Liver (tissue), 9 donors: ENCODE data around the gene PREB. TPM values are rescaled to one million over a fixed set of nuclear protein-coding genes. Genes with fewer than 3 reads are reported as not detected.
A peak's percentile ranks its signal among the peaks of the same experiment; 100 is the strongest.

Experiments used
- DNase-seq: peaks from one replicate; pipeline ENCODE4 v3.0.0-alpha.2; 2017; ENCODE audit warnings: low spot score
- H3K27ac ChIP-seq, 2 donors: one replicate each; pipeline ENCODE4 v1.7.0; 2013; ENCODE audit warnings: inconsistent platforms in 2 of 2, low read length in 2 of 2, control low read depth in 1 of 2, low read depth in 1 of 2, mild to moderate bottlenecking in 1 of 2
- H3K27me3 ChIP-seq, 4 donors: one replicate each; pipeline versions ENCODE4 v1.6.1 to v1.7.0; 2013; ENCODE audit warnings: low read length in 3 of 4, inconsistent platforms in 1 of 4, mild to moderate bottlenecking in 1 of 4, moderate library complexity in 1 of 4; ENCODE audit not compliant: control insufficient read depth in 4 of 4, insufficient read depth in 4 of 4
- H3K36me3 ChIP-seq, 4 donors: one replicate each; pipeline versions ENCODE4 v1.6.1 to v1.7.0; 2013; ENCODE audit warnings: low read length in 3 of 4, mild to moderate bottlenecking in 3 of 4, low read depth in 1 of 4, moderate library complexity in 1 of 4; ENCODE audit not compliant: control insufficient read depth in 4 of 4, insufficient read depth in 3 of 4
- H3K4me1 ChIP-seq, 4 donors: one replicate each; pipeline versions ENCODE4 v1.6.1 to v1.7.0; 2013; ENCODE audit warnings: low read length in 3 of 4, mild to moderate bottlenecking in 3 of 4, moderate library complexity in 1 of 4; ENCODE audit not compliant: control insufficient read depth in 4 of 4, insufficient read depth in 4 of 4
- H3K4me3 ChIP-seq, 3 donors: one replicate each; pipeline versions ENCODE4 v1.6.1 to v1.7.0; 2013; ENCODE audit warnings: low read length in 3 of 3, control low read depth in 1 of 3, low read depth in 1 of 3, mild to moderate bottlenecking in 1 of 3
- H3K9ac ChIP-seq, 2 donors: one replicate each; pipeline ENCODE4 v1.7.0; 2013; ENCODE audit warnings: low read length in 2 of 2, mild to moderate bottlenecking in 2 of 2, moderate library complexity in 2 of 2, control low read depth in 1 of 2, low read depth in 1 of 2
- H3K9me3 ChIP-seq, 4 donors: one replicate each; pipeline versions ENCODE4 v1.6.1 to v1.7.0; 2013; ENCODE audit warnings: low read length in 3 of 4; ENCODE audit not compliant: control insufficient read depth in 4 of 4
- EGR1 ChIP-seq, 2 donors: IDR thresholded peaks; 2 replicates each; pipeline ENCODE4 v1.6.1; 2016 to 2018; ENCODE audit warnings: antibody characterized with exemption in 2 of 2, low read depth in 2 of 2
- FOXA1 ChIP-seq: IDR thresholded peaks from 2 replicates; pipeline ENCODE4 v1.6.1; 2016; ENCODE audit warnings: antibody characterized with exemption
- FOXA2 ChIP-seq: IDR thresholded peaks from 2 replicates; pipeline ENCODE4 v1.6.1; 2016; ENCODE audit warnings: antibody characterized with exemption
- GABPA ChIP-seq, 2 donors: IDR thresholded peaks in 1 of 2; conservative IDR thresholded peaks in 1 of 2; 2 replicates each; pipeline ENCODE4 v1.6.1; 2016; ENCODE audit warnings: antibody characterized with exemption in 2 of 2, mild to moderate bottlenecking in 1 of 2, moderate library complexity in 1 of 2
- HNF4A ChIP-seq, 2 donors: conservative IDR thresholded peaks; 2 replicates each; pipeline ENCODE4 v1.6.1; 2016; ENCODE audit warnings: antibody characterized with exemption in 2 of 2, mild to moderate bottlenecking in 2 of 2
- HNF4G ChIP-seq: IDR thresholded peaks from 2 replicates; pipeline ENCODE4 v1.6.1; 2016; ENCODE audit warnings: antibody characterized with exemption
- JUND ChIP-seq, 2 donors: IDR thresholded peaks; 2 replicates each; pipeline ENCODE4 v1.6.1; 2016; ENCODE audit warnings: antibody characterized with exemption in 2 of 2
- NR2F2 ChIP-seq: IDR thresholded peaks from 2 replicates; pipeline ENCODE4 v1.6.1; 2016; ENCODE audit warnings: antibody characterized with exemption
- RAD21 ChIP-seq, 2 donors: IDR thresholded peaks; 2 replicates each; pipeline ENCODE4 v1.6.1; 2016; ENCODE audit warnings: antibody characterized with exemption in 2 of 2, mild to moderate bottlenecking in 2 of 2
- RXRA ChIP-seq, 2 donors: IDR thresholded peaks; 2 replicates each; pipeline ENCODE4 v1.6.1; 2017 to 2018; ENCODE audit warnings: antibody characterized with exemption in 2 of 2, mild to moderate bottlenecking in 1 of 2
- SP1 ChIP-seq: IDR thresholded peaks from 2 replicates; pipeline ENCODE4 v1.6.1; 2018; ENCODE audit warnings: antibody characterized with exemption, mild to moderate bottlenecking
- TAF1 ChIP-seq: conservative IDR thresholded peaks from 2 replicates; pipeline ENCODE4 v1.6.1; 2016; ENCODE audit warnings: antibody characterized with exemption, mild to moderate bottlenecking
- YY1 ChIP-seq: IDR thresholded peaks from 2 replicates; pipeline ENCODE4 v1.6.1; 2016; ENCODE audit warnings: antibody characterized with exemption, mild to moderate bottlenecking
- WGBS: extraction: QIAGEN DNeasy Blood & Tissue Kit; methylation state at CpG from one replicate; pipeline ENCODE4 v1.1.7; 2013; 5-methylcytosine and 5-hydroxymethylcytosine counted together
- polyA plus RNA-seq, 2 donors: library from polyadenylated mRNA; stranded (reverse) in 1 of 2; unstranded in 1 of 2; fragments of 200-250 nt in 1 of 2; fragments of >200 nt in 1 of 2; fragmentation: Nextera tagmentation in 1 of 2; extraction: Ambion mirVana in 1 of 2; gene quantifications; one replicate each; pipeline versions ENCODE4 v1.2.1 to v1.2.3, GENCODE V29; 2013 to 2015
- total RNA-seq, 2 donors: library from RNA; depleted of rRNA; stranded (reverse); fragments of >200 nt; gene quantifications; one replicate each; pipeline ENCODE4 v1.2.3, GENCODE V29; 2014
- TF ChIP-seq, protein P1 (sequence below): IDR thresholded peaks from 2 replicates; pipeline ENCODE4 v1.6.1; 2016; ENCODE audit warnings: antibody characterized with exemption
- TF ChIP-seq, protein P2 (sequence below): IDR thresholded peaks from 2 replicates; pipeline ENCODE4 v1.6.1; 2016; ENCODE audit warnings: antibody characterized with exemption
- TF ChIP-seq, protein P3 (sequence below): IDR thresholded peaks from 2 replicates; pipeline ENCODE4 v1.6.1; 2016; ENCODE audit warnings: antibody characterized with exemption
- TF ChIP-seq, protein P4 (sequence below): fragments of 150-350 bp; IDR thresholded peaks from 2 replicates; pipeline ENCODE4 v1.5.1; 2017; ENCODE audit warnings: improper control_type of control experiment, low read depth, low read length; ENCODE audit not compliant: missing input control
- TF ChIP-seq, protein P5 (sequence below): IDR thresholded peaks from 2 replicates; pipeline ENCODE4 v1.6.1; 2016; ENCODE audit warnings: antibody characterized with exemption, mild to moderate bottlenecking
- donor health status: healthy.
- donor health status: healthy.
- donor health status: healthy.
- donor health status: healthy.
- donor health status: healthy.

PREB gene
- total and polyA plus RNA-seq, 4 donors: 21.5 to 98.4 (median 60.9) TPM

DNA sequence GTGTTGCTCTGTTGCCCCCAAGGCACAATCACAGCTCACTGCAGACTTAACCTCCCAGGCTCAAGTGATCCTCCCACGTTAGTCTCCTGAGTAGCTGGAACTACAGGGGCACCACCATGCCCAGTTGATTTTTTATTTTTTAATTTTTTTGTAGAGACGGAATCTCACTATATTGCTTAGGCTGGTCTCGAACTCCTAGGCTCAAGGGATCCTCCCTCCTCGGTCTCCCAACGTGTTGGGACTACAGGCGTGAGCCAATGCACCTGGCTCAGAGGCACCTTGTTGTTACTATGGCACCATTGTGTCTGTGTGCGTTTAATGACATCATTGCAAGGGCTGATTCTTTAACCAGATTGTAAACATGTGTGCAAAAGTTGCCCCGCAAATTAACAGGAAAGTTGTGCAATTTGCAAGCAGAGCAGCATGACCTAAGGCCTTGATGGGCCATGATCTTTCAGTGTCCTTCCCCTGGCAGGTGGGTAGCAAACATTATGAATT is 37.0 kb upstream of the PREB start (continued):
- TF ChIP-seq, protein P1, sequence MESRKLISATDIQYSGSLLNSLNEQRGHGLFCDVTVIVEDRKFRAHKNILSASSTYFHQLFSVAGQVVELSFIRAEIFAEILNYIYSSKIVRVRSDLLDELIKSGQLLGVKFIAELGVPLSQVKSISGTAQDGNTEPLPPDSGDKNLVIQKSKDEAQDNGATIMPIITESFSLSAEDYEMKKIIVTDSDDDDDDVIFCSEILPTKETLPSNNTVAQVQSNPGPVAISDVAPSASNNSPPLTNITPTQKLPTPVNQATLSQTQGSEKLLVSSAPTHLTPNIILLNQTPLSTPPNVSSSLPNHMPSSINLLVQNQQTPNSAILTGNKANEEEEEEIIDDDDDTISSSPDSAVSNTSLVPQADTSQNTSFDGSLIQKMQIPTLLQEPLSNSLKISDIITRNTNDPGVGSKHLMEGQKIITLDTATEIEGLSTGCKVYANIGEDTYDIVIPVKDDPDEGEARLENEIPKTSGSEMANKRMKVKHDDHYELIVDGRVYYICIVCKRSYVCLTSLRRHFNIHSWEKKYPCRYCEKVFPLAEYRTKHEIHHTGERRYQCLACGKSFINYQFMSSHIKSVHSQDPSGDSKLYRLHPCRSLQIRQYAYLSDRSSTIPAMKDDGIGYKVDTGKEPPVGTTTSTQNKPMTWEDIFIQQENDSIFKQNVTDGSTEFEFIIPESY: peak; percentile 71
- TF ChIP-seq RXRA (IDR thresholded peaks at IDR 0.05) (peak; percentile 65 to 92), EGR1 (IDR thresholded peaks at IDR 0.05; ENCODE audit: low read depth in 2 of 2) (peak in 1 of 2 donors; percentile 38)
- TF ChIP-seq, protein P2, sequence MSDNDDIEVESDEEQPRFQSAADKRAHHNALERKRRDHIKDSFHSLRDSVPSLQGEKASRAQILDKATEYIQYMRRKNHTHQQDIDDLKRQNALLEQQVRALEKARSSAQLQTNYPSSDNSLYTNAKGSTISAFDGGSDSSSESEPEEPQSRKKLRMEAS: peak; percentile 82
- TF ChIP-seq, protein P3, sequence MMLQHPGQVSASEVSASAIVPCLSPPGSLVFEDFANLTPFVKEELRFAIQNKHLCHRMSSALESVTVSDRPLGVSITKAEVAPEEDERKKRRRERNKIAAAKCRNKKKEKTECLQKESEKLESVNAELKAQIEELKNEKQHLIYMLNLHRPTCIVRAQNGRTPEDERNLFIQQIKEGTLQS: peak; percentile 47

DNA sequence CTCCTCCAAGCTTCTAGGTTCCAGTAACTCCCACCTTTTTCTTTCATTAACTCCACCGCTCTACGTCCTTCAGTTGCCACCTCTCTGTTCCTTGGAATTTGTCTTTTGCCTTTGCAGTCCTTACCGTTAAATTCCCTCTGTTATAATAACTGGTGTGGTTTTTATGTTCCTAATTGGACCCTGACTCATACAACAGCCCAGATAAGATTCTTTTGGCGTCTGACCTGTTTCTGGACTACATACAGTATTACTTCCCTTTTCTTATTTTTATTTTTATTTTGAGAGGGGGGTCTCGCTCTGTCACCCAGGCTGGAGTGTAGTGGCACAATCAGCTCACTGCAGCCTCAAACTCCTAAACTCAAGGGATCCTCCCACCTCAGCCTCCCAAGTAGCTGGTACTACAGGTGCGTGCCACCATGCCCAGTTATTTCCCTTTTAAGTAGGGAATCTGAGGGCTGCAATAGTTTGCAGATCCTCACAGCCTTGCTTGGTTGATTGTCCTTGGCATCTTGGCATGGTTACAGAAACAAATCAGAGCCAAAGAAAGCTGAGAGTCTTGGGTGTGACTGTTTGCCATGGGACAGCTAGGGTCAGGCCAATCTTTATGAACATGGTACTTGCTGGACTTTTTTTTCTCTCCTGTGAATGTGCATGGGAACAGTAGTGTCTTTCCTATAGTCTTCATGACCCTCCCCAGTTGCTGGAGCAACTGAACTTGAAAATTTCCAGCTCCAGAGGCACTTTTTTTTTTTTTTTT is 36.3 kb upstream of the PREB start:
- Histone ChIP-seq H3K9ac (no peak overlapping the region), H3K36me3 (no peaks in the 10 kb centered on the region), H3K4me3 (no peak overlapping the region), H3K9me3 (no peaks in the 10 kb centered on the region), H3K27me3 (no peaks in the 10 kb centered on the region), H3K4me1 (peaks cover 0 to 13% (median 6%) of the 10 kb centered on the region in 4 donors), H3K27ac (peak overlapping the region; percentile 49 to 51)
- WGBS: 81% methylated on average over 6 of the region's 6 CpGs
- DNase-seq: no peak
- TF ChIP-seq RXRA (IDR thresholded peaks at IDR 0.05): no peak
- TF ChIP-seq FOXA2: no peak
- TF ChIP-seq GABPA (IDR thresholded peaks at IDR 0.05 in 1 of 2, conservative IDR thresholded peaks at IDR 0.05 in 1 of 2): no peak
- TF ChIP-seq SP1: no peak
- no peak for TF ChIP-seq EGR1 (IDR thresholded peaks at IDR 0.05; ENCODE audit: low read depth in 2 of 2)
- no peak for TF ChIP-seq FOXA1
- TF ChIP-seq RAD21 (IDR thresholded peaks at IDR 0.05): no peak
- TF ChIP-seq, protein P4, sequence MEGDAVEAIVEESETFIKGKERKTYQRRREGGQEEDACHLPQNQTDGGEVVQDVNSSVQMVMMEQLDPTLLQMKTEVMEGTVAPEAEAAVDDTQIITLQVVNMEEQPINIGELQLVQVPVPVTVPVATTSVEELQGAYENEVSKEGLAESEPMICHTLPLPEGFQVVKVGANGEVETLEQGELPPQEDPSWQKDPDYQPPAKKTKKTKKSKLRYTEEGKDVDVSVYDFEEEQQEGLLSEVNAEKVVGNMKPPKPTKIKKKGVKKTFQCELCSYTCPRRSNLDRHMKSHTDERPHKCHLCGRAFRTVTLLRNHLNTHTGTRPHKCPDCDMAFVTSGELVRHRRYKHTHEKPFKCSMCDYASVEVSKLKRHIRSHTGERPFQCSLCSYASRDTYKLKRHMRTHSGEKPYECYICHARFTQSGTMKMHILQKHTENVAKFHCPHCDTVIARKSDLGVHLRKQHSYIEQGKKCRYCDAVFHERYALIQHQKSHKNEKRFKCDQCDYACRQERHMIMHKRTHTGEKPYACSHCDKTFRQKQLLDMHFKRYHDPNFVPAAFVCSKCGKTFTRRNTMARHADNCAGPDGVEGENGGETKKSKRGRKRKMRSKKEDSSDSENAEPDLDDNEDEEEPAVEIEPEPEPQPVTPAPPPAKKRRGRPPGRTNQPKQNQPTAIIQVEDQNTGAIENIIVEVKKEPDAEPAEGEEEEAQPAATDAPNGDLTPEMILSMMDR: no peak
- no peak for TF ChIP-seq JUND (IDR thresholded peaks at IDR 0.05)
- TF ChIP-seq, protein P5, sequence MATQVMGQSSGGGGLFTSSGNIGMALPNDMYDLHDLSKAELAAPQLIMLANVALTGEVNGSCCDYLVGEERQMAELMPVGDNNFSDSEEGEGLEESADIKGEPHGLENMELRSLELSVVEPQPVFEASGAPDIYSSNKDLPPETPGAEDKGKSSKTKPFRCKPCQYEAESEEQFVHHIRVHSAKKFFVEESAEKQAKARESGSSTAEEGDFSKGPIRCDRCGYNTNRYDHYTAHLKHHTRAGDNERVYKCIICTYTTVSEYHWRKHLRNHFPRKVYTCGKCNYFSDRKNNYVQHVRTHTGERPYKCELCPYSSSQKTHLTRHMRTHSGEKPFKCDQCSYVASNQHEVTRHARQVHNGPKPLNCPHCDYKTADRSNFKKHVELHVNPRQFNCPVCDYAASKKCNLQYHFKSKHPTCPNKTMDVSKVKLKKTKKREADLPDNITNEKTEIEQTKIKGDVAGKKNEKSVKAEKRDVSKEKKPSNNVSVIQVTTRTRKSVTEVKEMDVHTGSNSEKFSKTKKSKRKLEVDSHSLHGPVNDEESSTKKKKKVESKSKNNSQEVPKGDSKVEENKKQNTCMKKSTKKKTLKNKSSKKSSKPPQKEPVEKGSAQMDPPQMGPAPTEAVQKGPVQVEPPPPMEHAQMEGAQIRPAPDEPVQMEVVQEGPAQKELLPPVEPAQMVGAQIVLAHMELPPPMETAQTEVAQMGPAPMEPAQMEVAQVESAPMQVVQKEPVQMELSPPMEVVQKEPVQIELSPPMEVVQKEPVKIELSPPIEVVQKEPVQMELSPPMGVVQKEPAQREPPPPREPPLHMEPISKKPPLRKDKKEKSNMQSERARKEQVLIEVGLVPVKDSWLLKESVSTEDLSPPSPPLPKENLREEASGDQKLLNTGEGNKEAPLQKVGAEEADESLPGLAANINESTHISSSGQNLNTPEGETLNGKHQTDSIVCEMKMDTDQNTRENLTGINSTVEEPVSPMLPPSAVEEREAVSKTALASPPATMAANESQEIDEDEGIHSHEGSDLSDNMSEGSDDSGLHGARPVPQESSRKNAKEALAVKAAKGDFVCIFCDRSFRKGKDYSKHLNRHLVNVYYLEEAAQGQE: no peak
- TF ChIP-seq HNF4G: no peak
- TF ChIP-seq, protein P3: no peak
- no peak for TF ChIP-seq YY1
- no peak for TF ChIP-seq HNF4A (conservative IDR thresholded peaks at IDR 0.05)
- TF ChIP-seq, protein P1: no peak
- no peak for TF ChIP-seq TAF1
- TF ChIP-seq NR2F2: no peak
- TF ChIP-seq, protein P2: no peak
